K562 (cell line): ENCODE results near the gene CHD2. TPM values are rescaled to one million over a fixed set of nuclear protein-coding genes. Genes with fewer than 3 reads are reported as not detected.

Experiments used
- ATAC-seq: fragments of 200-7000 bp; cut with Tn5 transposase; 3 replicates; pipeline ENCODE4 v1.9.1; 2020; ENCODE audit warnings: moderate library complexity
- BruUV-seq: library from RNA; stranded (reverse); fragments of 400-500 nt; replicated peaks from 2 replicates; lab custom pipeline; 2021; lab: Mats Ljungman, UMichigan
- CTCF ChIA-PET: fragments of 300-600 bp; formaldehyde crosslinking; extraction: SDS; loops from one replicate; lab custom pipeline; 2021; ENCODE audit warnings: low intra/inter-chr PET ratio; lab: Yijun Ruan, JAX
- POLR2A ChIA-PET: fragments of 300-600, 350-650 bp; sonication (Branson Sonifier 250); formaldehyde crosslinking; extraction: SDS; loops from one replicate; lab custom pipeline; 2021; ENCODE audit warnings: antibody characterized with exemption, inconsistent platforms; lab: Yijun Ruan, JAX
- DNase-seq, 4 experiments: peaks; one replicate each; pipeline versions ENCODE4 v3.0.0 to v3.0.0-alpha.2; 2011 to 2018; ENCODE audit warnings: low spot score in 3 of 4, mixed read lengths in 3 of 4; ENCODE audit errors: extremely low read depth in 1 of 4
- FAIRE-seq: peaks from 2 replicates; lab custom pipeline; 2011; peaks lifted over from hg19 to GRCh38; lab: Jason Lieb, UNC
- H2AFZ ChIP-seq: 2 replicates; pipeline ENCODE4 v1.6.0; 2011; ENCODE audit warnings: low read depth, low read length, control low read depth, inconsistent platforms
- H3K27ac ChIP-seq: fragments of 200-600 bp; 3 replicates; pipeline ENCODE4 v1.8.0; 2011; ENCODE audit warnings: low read depth, mild to moderate bottlenecking, control low read depth, inconsistent platforms, low read length, moderate library complexity, mixed read lengths; ENCODE audit errors: extremely low read depth
- H3K27me3 ChIP-seq, 2 experiments: fragments of 300-600 bp in 1 of 2; 2 replicates in 1 of 2; 3 replicates in 1 of 2; pipeline versions ENCODE4 v1.6.0 to v1.8.0; 2011; ENCODE audit warnings: inconsistent platforms in 2 of 2, low read length in 2 of 2, mild to moderate bottlenecking in 1 of 2, mixed read lengths in 1 of 2, moderate library complexity in 1 of 2; ENCODE audit not compliant: control insufficient read depth in 2 of 2, insufficient read depth in 2 of 2
- H3K36me3 ChIP-seq: fragments of 300-600 bp; 3 replicates; pipeline ENCODE4 v1.8.0; 2011; ENCODE audit warnings: mild to moderate bottlenecking, low read length, inconsistent platforms; ENCODE audit not compliant: control insufficient read depth, insufficient read depth
- H3K4me1 ChIP-seq, 2 experiments: fragments of 200-600 bp in 1 of 2; replicated peaks in 1 of 2; 2 replicates in 1 of 2; 3 replicates in 1 of 2; pipeline versions ENCODE4 v1.5.1 to v1.8.0; 2011; ENCODE audit warnings: inconsistent platforms in 2 of 2, low read length in 2 of 2, mild to moderate bottlenecking in 1 of 2, mixed read lengths in 1 of 2, moderate library complexity in 1 of 2; ENCODE audit not compliant: control insufficient read depth in 2 of 2, insufficient read depth in 2 of 2
- H3K4me2 ChIP-seq: 2 replicates; pipeline ENCODE4 v1.6.1; 2011; ENCODE audit warnings: low read length, control low read depth, inconsistent platforms, mixed read lengths; ENCODE audit not compliant: insufficient read depth
- H3K4me3 ChIP-seq: fragments of 200-600 bp; sonication (generic), shearing (Covaris generic); 2 replicates; pipeline ENCODE4 v1.5.1; 2016; ENCODE audit warnings: control low read depth, inconsistent platforms
- H3K79me2 ChIP-seq: fragments of 200-600 bp; 3 replicates; pipeline ENCODE4 v1.8.0; 2011; ENCODE audit warnings: low read length, inconsistent platforms; ENCODE audit not compliant: control insufficient read depth, insufficient read depth
- H3K9ac ChIP-seq, 2 experiments: 2 replicates each; pipeline versions ENCODE4 v1.6.0 to v1.6.1; 2011; ENCODE audit warnings: low read depth in 2 of 2, low read length in 2 of 2, control low read depth in 1 of 2, inconsistent platforms in 1 of 2, mild to moderate bottlenecking in 1 of 2, mixed read lengths in 1 of 2; ENCODE audit not compliant: insufficient read depth in 1 of 2
- H3K9me1 ChIP-seq: one replicate; pipeline ENCODE4 v1.6.0; 2011; ENCODE audit warnings: inconsistent platforms, mild to moderate bottlenecking, low read length, moderate library complexity; ENCODE audit not compliant: control insufficient read depth, insufficient read depth
- H3K9me3 ChIP-seq: replicated peaks from 2 replicates; pipeline ENCODE4 v1.5.1; 2011; ENCODE audit warnings: low read depth, low read length, inconsistent platforms; ENCODE audit not compliant: control insufficient read depth, insufficient read depth
- H4K20me1 ChIP-seq: replicated peaks from 2 replicates; pipeline ENCODE4 v1.6.1; 2011; ENCODE audit warnings: low read length, inconsistent platforms, mixed read lengths; ENCODE audit not compliant: control insufficient read depth, insufficient read depth
- CEBPZ ChIP-seq: fragments of 150-350 bp; IDR thresholded peaks from 2 replicates; pipeline ENCODE4 v1.6.1; 2014; ENCODE audit warnings: low read depth, mild to moderate bottlenecking, low read length, borderline replicate concordance
- GATAD2B ChIP-seq: fragments of 450-650 bp; IDR thresholded peaks from 2 replicates; pipeline ENCODE4 v1.6.1; 2017; ENCODE audit warnings: mild to moderate bottlenecking, borderline replicate concordance
- KDM1A ChIP-seq, 2 experiments: fragments of 450-650 bp; IDR thresholded peaks; 2 replicates each; pipeline ENCODE4 v1.6.1; 2016; ENCODE audit warnings: mild to moderate bottlenecking in 2 of 2
- KLF16 ChIP-seq: IDR thresholded peaks from 2 replicates; pipeline ENCODE4 v1.6.1; 2016; ENCODE audit warnings: antibody characterized with exemption
- PHB2 ChIP-seq: fragments of 450-650 bp; IDR thresholded peaks from 2 replicates; pipeline ENCODE4 v1.6.1; 2017; ENCODE audit warnings: low read depth
- PRDM10 ChIP-seq: fragments of 450-650 bp; IDR thresholded peaks from 2 replicates; pipeline ENCODE4 v1.6.1; 2018; ENCODE audit not compliant: partially characterized antibody
- RCOR1 ChIP-seq, 2 experiments: IDR thresholded peaks; 2 replicates each; pipeline ENCODE4 v1.6.1; 2012; ENCODE audit warnings: low read depth in 2 of 2, low read length in 2 of 2, borderline replicate concordance in 1 of 2, improper control_type of control experiment in 1 of 2
- ZNF311 ChIP-seq: fragments of 250-450 bp; sonication (Bioruptor Pico); IDR thresholded peaks from 2 replicates; pipeline ENCODE4 v1.4.0; 2020; ENCODE audit warnings: mild to moderate bottlenecking, moderate library complexity
- WGBS: fragments of 100-300 bp; shearing (Covaris generic); methylation state at CpG from one replicate; pipeline ENCODE4 v1.1.6; 2016; ENCODE audit warnings: low coverage, mixed read lengths; ENCODE audit not compliant: insufficient coverage; ENCODE audit errors: missing lambda C conversion rate; 5-methylcytosine and 5-hydroxymethylcytosine counted together
- in situ Hi-C: fragments of 300-500 bp; cut with MboI; formaldehyde crosslinking; loops from 4 replicates; pipeline ENCODE4 v1.15.0; 2018; ENCODE audit warnings: inconsistent platforms, mixed read lengths
- intact Hi-C: fragments of 100-400 bp; cut with micrococcal nuclease; formaldehyde crosslinking; loops from 2 replicates; pipeline ENCODE4 v1.14.2; 2022
- polyA plus RNA-seq, 8 experiments: library from polyadenylated mRNA; depleted of rRNA in 4 of 8; stranded (reverse) in 5 of 8; unstranded in 3 of 8; fragments of >200 nt; fragmentation: Nextera tagmentation in 2 of 8; fragmentation: Illumina TruSeq in 1 of 8; extraction: Ambion mirVana in 2 of 8; extraction: Trizol in 1 of 8; gene quantifications; 2 replicates each; pipeline versions ENCODE4 v1.2.1 to v1.2.3, GENCODE V29; 2011 to 2014; ENCODE audit warnings: inconsistent platforms in 1 of 8, missing spikeins in 1 of 8
- total RNA-seq, 7 experiments: library from RNA; depleted of rRNA in 6 of 7; stranded (reverse); fragments of >200 nt in 6 of 7; fragmentation: Illumina TruSeq in 2 of 7; extraction: Trizol in 2 of 7; gene quantifications; 2 replicates each; pipeline versions ENCODE4 v1.2.1 to v1.2.3, GENCODE V29; 2011 to 2021; ENCODE audit warnings: low replicate concordance in 1 of 7
- TF ChIP-seq, protein P1 (sequence below), 2 experiments: IDR thresholded peaks in 1 of 2; conservative IDR thresholded peaks in 1 of 2; 2 replicates each; pipeline ENCODE4 v1.6.1; 2016; ENCODE audit warnings: low read depth in 2 of 2, mild to moderate bottlenecking in 1 of 2, missing compliant biosample characterization in 1 of 2, missing genetic modification characterization in 1 of 2, moderate library complexity in 1 of 2
- TF ChIP-seq, protein P2 (sequence below): fragments of 450-650 bp; conservative IDR thresholded peaks from 2 replicates; pipeline ENCODE4 v1.6.1; 2016; ENCODE audit warnings: missing genetic modification characterization, low read depth, mild to moderate bottlenecking, missing compliant biosample characterization, moderate library complexity

Gene CHD2
- total and polyA plus RNA-seq, 9 of the 15 experiments (the other 6 are each of a cell fraction or from before 2014, with no cell fraction given): 38.9 to 70.8 (median 56.2) TPM

GRCh38 chr15:92899601-92899947, 550 bp upstream of the CHD2 start:
- H3K4me1 ChIP-seq: no peaks in the 10 kb centered on the region
- no TSS peak for BruUV-seq
- ATAC-seq: no peak
- H3K36me3 ChIP-seq: peaks cover 75% of the 10 kb centered on the region
- peak in 1 of 4 experiments; percentile 67 for DNase-seq
- H2AFZ ChIP-seq: no peak overlapping the region
- WGBS: 5% methylated on average over 1 of the region's 1 CpG
- no peak overlapping the region for H3K4me2 ChIP-seq
- H4K20me1 ChIP-seq: no peaks in the 10 kb centered on the region; the same call in 1 of the 2 replicates
- CTCF ChIA-PET: no interaction called here
- no peaks in the 10 kb centered on the region for H3K27me3 ChIP-seq
- peak; percentile 67 for FAIRE-seq
- peak overlapping the region in 1 of 2 experiments; percentile 98; a peak in 1 of 4 replicates for H3K9ac ChIP-seq
- POLR2A ChIA-PET: interaction anchor here (0.5 to 8.9 kb wide), 20 partner anchors 7 to 367 kb away, joined by 3 to 109 read pairs (median 5); no protein-coding TSS in a partner anchor
- peak overlapping the region; percentile 99; the same call in 1 of the 3 replicates for H3K27ac ChIP-seq
- no peaks in the 10 kb centered on the region for H3K9me1 ChIP-seq
- no peaks in the 10 kb centered on the region for H3K9me3 ChIP-seq
- in situ Hi-C loops (no loop called here), intact Hi-C loops (no loop called here)
- peaks cover 99% of the 10 kb centered on the region for H3K79me2 ChIP-seq
- H3K4me3 ChIP-seq: peak overlapping the region; percentile 76
- TF ChIP-seq, protein P1, sequence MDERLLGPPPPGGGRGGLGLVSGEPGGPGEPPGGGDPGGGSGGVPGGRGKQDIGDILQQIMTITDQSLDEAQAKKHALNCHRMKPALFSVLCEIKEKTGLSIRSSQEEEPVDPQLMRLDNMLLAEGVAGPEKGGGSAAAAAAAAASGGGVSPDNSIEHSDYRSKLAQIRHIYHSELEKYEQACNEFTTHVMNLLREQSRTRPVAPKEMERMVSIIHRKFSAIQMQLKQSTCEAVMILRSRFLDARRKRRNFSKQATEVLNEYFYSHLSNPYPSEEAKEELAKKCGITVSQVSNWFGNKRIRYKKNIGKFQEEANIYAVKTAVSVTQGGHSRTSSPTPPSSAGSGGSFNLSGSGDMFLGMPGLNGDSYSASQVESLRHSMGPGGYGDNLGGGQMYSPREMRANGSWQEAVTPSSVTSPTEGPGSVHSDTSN (CRISPR knock-in tag; IDR thresholded peaks at IDR 0.05; ENCODE audit: low read depth): no peak
- TF ChIP-seq, protein P1 (tag; conservative IDR thresholded peaks at IDR 0.05; ENCODE audit: low read depth): no peak
- TF ChIP-seq CEBPZ: no peak
- TF ChIP-seq KLF16: 0 out of 2 replicates have a peak, but pooled peaks have one; percentile 34
- TF ChIP-seq PRDM10: peak; percentile 92
- peak; percentile 13 to 51; a peak in 1 of 4 replicates for TF ChIP-seq KDM1A (IDR thresholded peaks at IDR 0.05)
- TF ChIP-seq, protein P2, sequence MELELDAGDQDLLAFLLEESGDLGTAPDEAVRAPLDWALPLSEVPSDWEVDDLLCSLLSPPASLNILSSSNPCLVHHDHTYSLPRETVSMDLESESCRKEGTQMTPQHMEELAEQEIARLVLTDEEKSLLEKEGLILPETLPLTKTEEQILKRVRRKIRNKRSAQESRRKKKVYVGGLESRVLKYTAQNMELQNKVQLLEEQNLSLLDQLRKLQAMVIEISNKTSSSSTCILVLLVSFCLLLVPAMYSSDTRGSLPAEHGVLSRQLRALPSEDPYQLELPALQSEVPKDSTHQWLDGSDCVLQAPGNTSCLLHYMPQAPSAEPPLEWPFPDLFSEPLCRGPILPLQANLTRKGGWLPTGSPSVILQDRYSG (tag): no peak
- peak in 1 of 2 experiments; percentile 54; a peak in 2 of 4 replicates for TF ChIP-seq RCOR1 (IDR thresholded peaks at IDR 0.05; ENCODE audit: borderline replicate concordance in 1 of 2, low read depth in 2 of 2, low read length in 2 of 2)
- 0 out of 2 replicates have a peak, but pooled peaks have one; percentile 35 for TF ChIP-seq ZNF311
- TF ChIP-seq PHB2: no peak
- TF ChIP-seq GATAD2B: peak; percentile 18; the same call in 1 of the 2 replicates
